ENCODE results near the gene LYL1. TPM values are rescaled to one million over a fixed set of nuclear protein-coding genes. Genes with fewer than 3 reads are reported as not detected.

LYL1 gene
- total and polyA plus RNA-seq, 2 donors (not counting 1 experiment from before 2014, with no cell fraction given), result 112 to 125 TPM

DNA sequence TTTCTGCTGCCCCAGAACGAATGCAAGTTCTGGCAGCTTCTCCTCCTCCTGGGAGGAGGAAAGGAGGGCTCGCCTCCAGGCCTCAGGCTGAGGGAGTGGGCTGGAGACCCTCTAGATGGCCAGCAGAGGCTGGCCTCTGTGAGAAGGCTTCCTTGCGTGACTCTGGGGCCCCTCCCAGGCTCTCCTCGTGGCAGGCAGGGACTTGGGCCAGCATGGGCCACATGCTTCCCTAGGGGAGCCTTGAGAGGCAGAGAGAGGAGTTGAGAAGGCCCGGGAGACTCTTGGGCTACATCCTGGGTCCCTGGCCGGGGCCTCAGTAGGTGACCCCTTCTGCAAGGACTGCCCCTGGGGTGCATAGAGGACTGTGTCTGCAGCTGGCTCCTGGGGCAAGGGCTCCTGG lies 25.9 kb downstream of the LYL1 start:
- Histone ChIP-seq H3K4me3 (ENCODE audit: control extremely low read depth in 1 of 5, extremely low read depth in 1 of 5, insufficient read depth in 1 of 5, low read depth in 2 of 5, low read length in 4 of 5) (no peak overlapping the region), H3K4me2 (replicated peaks; ENCODE audit: low read depth, low read length, poor library complexity, severe bottlenecking) (no peak overlapping the region), H3K27me3 (replicated peaks in 1 of 4; ENCODE audit: control extremely low read depth in 1 of 4, control insufficient read depth in 3 of 4, insufficient read depth in 4 of 4, low read length in 3 of 4) (no peaks in the 10 kb centered on the region), H3K9ac (ENCODE audit: low read length) (no peak overlapping the region), H4K20me1 (ENCODE audit: control insufficient read depth, insufficient read depth, low read length, poor library complexity, severe bottlenecking) (no peaks in the 10 kb centered on the region), H3K36me3 (replicated peaks in 1 of 2; ENCODE audit: control extremely low read depth in 1 of 2, control insufficient read depth in 1 of 2, extremely low read depth in 1 of 2, insufficient read depth in 2 of 2, low read length in 1 of 2) (no peaks in the 10 kb centered on the region), H3K79me2 (ENCODE audit: control insufficient read depth, insufficient read depth, low read length) (no peaks in the 10 kb centered on the region), H3K9me3 (ENCODE audit: control extremely low read depth in 1 of 3, control insufficient read depth in 2 of 3, insufficient read depth in 1 of 3, low read length in 2 of 3) (no peaks in the 10 kb centered on the region), H3K4me1 (ENCODE audit: control insufficient read depth in 2 of 2, insufficient read depth in 2 of 2, low read length in 2 of 2) (no peaks in the 10 kb centered on the region), H2AFZ (ENCODE audit: insufficient read depth, low read depth, low read length, poor library complexity, severe bottlenecking) (no peak overlapping the region), H3K27ac (ENCODE audit: low read length in 2 of 2) (no peak overlapping the region)
- ChIA-PET POLR2A (no interaction called here), CTCF (interaction anchor here (1.4 kb wide), 1 partner anchor 17 kb away, joined by 3 read pairs; no protein-coding TSS in a partner anchor)
- DNase-seq, result no peak
- Mint-ChIP-seq H3K27ac (no peak overlapping the region), H3K9me3 (ENCODE audit: insufficient read depth) (no peaks in the 10 kb centered on the region), H3K27me3 (peaks cover 5% of the 10 kb centered on the region), H3K4me1 (no peaks in the 10 kb centered on the region), H3K4me3 (no peak overlapping the region)
- TF ChIP-seq, protein P1, sequence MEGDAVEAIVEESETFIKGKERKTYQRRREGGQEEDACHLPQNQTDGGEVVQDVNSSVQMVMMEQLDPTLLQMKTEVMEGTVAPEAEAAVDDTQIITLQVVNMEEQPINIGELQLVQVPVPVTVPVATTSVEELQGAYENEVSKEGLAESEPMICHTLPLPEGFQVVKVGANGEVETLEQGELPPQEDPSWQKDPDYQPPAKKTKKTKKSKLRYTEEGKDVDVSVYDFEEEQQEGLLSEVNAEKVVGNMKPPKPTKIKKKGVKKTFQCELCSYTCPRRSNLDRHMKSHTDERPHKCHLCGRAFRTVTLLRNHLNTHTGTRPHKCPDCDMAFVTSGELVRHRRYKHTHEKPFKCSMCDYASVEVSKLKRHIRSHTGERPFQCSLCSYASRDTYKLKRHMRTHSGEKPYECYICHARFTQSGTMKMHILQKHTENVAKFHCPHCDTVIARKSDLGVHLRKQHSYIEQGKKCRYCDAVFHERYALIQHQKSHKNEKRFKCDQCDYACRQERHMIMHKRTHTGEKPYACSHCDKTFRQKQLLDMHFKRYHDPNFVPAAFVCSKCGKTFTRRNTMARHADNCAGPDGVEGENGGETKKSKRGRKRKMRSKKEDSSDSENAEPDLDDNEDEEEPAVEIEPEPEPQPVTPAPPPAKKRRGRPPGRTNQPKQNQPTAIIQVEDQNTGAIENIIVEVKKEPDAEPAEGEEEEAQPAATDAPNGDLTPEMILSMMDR (IDR thresholded peaks at IDR 0.05), result no peak
- no peak for TF ChIP-seq EZH2 (IDR thresholded peaks at IDR 0.05; ENCODE audit: borderline replicate concordance, insufficient read depth, low read depth, low read length, poor library complexity, severe bottlenecking)
- no peak for ATAC-seq (ENCODE audit: low read depth)
- intact Hi-C loops (cut with micrococcal nuclease), result no loop called here
- 66% methylated on average over 5 of the region's 6 CpGs for WGBS (ENCODE audit: insufficient coverage)

DNA sequence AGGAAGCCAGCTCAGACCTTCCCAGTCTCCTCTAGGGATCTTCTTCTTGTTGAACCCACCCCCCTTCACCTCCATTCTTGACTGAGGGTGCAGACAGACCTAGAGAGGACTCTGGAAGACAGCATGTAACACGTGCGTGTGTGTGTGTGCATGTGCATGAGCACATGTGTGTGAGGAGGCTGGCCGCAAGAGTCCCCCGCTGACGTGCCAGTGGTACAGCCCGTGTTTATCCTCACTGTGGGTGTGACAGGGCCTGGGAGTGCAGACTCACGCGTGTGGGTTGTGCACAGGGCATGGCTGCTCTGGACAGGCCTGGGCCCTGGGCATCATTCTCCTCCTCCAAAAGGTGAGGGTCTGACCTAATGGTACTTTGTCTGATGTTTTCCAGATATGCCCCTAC lies 26.3 kb downstream of the LYL1 start:
- H3K9ac ChIP-seq (ENCODE audit: low read length), result no peak overlapping the region
- no peak for TF ChIP-seq EZH2 (IDR thresholded peaks at IDR 0.05; ENCODE audit: borderline replicate concordance, insufficient read depth, low read depth, low read length, poor library complexity, severe bottlenecking)
- TF ChIP-seq, protein P1 (IDR thresholded peaks at IDR 0.05), result no peak
- Mint-ChIP-seq H3K4me3 (no peak overlapping the region), H3K9me3 (ENCODE audit: insufficient read depth) (no peaks in the 10 kb centered on the region), H3K27ac (peak overlapping the region; percentile 6), H3K27me3 (peaks cover 5% of the 10 kb centered on the region), H3K4me1 (no peaks in the 10 kb centered on the region)
- ATAC-seq (ENCODE audit: low read depth) (no peak), DNase-seq (no peak)
- CTCF ChIA-PET, result no interaction called here
- H3K36me3 ChIP-seq (replicated peaks in 1 of 2; ENCODE audit: control extremely low read depth in 1 of 2, control insufficient read depth in 1 of 2, extremely low read depth in 1 of 2, insufficient read depth in 2 of 2, low read length in 1 of 2), result no peaks in the 10 kb centered on the region
- no peaks in the 10 kb centered on the region for H3K27me3 ChIP-seq (replicated peaks in 1 of 4; ENCODE audit: control extremely low read depth in 1 of 4, control insufficient read depth in 3 of 4, insufficient read depth in 4 of 4, low read length in 3 of 4)
- no peaks in the 10 kb centered on the region for H3K79me2 ChIP-seq (ENCODE audit: control insufficient read depth, insufficient read depth, low read length)
- 94% methylated on average over 8 of the region's 8 CpGs for WGBS (ENCODE audit: insufficient coverage)
- H2AFZ ChIP-seq (ENCODE audit: insufficient read depth, low read depth, low read length, poor library complexity, severe bottlenecking), result no peak overlapping the region
- no peak overlapping the region for H3K4me3 ChIP-seq (ENCODE audit: control extremely low read depth in 1 of 5, extremely low read depth in 1 of 5, insufficient read depth in 1 of 5, low read depth in 2 of 5, low read length in 4 of 5)
- intact Hi-C loops (cut with micrococcal nuclease), result no loop called here
- H3K4me2 ChIP-seq (replicated peaks; ENCODE audit: low read depth, low read length, poor library complexity, severe bottlenecking), result no peak overlapping the region
- POLR2A ChIA-PET, result no interaction called here
- H3K4me1 ChIP-seq (ENCODE audit: control insufficient read depth in 2 of 2, insufficient read depth in 2 of 2, low read length in 2 of 2), result no peaks in the 10 kb centered on the region
- H4K20me1 ChIP-seq (ENCODE audit: control insufficient read depth, insufficient read depth, low read length, poor library complexity, severe bottlenecking), result no peaks in the 10 kb centered on the region
- H3K27ac ChIP-seq (ENCODE audit: low read length in 2 of 2), result no peak overlapping the region
- no peaks in the 10 kb centered on the region for H3K9me3 ChIP-seq (ENCODE audit: control extremely low read depth in 1 of 3, control insufficient read depth in 2 of 3, insufficient read depth in 1 of 3, low read length in 2 of 3)
